ENCODE results near the gene S100A5. TPM values are rescaled to one million over a fixed set of nuclear protein-coding genes. Genes with fewer than 3 reads are reported as not detected.
"Not testable (repeated sequence)": the region's sequence is repeated elsewhere in the genome, so short reads cannot be mapped to it uniquely, and the experiment has no call there.

S100A5 gene
- total RNA-seq, 1 experiment from 2014 or later: not detected

- H3K27ac ChIP-seq (ENCODE audit: low read length): no peak overlapping the region
- H3K9me3 ChIP-seq (ENCODE audit: low read length): no peaks in the 10 kb centered on the region
- no peaks in the 10 kb centered on the region for H3K9me2 ChIP-seq (replicated peaks; ENCODE audit: insufficient read depth, low read length)
- no peaks in the 10 kb centered on the region for H3K79me2 ChIP-seq (ENCODE audit: low read length)
- H3K4me1 ChIP-seq (ENCODE audit: low read length): peaks cover 6% of the 10 kb centered on the region
- H3K4me2 ChIP-seq (ENCODE audit: low read depth, low read length, poor library complexity, severe bottlenecking): no peak overlapping the region
- H3K4me3 ChIP-seq (ENCODE audit: low read length): no peak overlapping the region
- no peak overlapping the region for H3K9ac ChIP-seq (ENCODE audit: low read length)
- DNase-seq: no peak
- H2AFZ ChIP-seq (ENCODE audit: low read length): no peak overlapping the region
- no peaks in the 10 kb centered on the region for H3K27me3 ChIP-seq (ENCODE audit: low read length)
- H3K36me3 ChIP-seq (ENCODE audit: insufficient read depth, low read length): no peaks in the 10 kb centered on the region
- no peaks in the 10 kb centered on the region for H4K20me1 ChIP-seq (ENCODE audit: insufficient read depth, low read depth, low read length)
Measured at GRCh38 chr1:153526132-153526543, 14.6 kb downstream of the S100A5 start.

- peaks cover 6% of the 10 kb centered on the region for H3K4me1 ChIP-seq (ENCODE audit: low read length)
- no peaks in the 10 kb centered on the region for H3K9me2 ChIP-seq (replicated peaks; ENCODE audit: insufficient read depth, low read length)
- no peak overlapping the region for H3K4me3 ChIP-seq (ENCODE audit: low read length)
- no peak for DNase-seq
- H3K79me2 ChIP-seq (ENCODE audit: low read length): no peaks in the 10 kb centered on the region
- no peak overlapping the region for H3K9ac ChIP-seq (ENCODE audit: low read length)
- H4K20me1 ChIP-seq (ENCODE audit: insufficient read depth, low read depth, low read length): no peaks in the 10 kb centered on the region
- H3K36me3 ChIP-seq (ENCODE audit: insufficient read depth, low read length): no peaks in the 10 kb centered on the region
- no peak overlapping the region for H2AFZ ChIP-seq (ENCODE audit: low read length)
- no peak overlapping the region for H3K4me2 ChIP-seq (ENCODE audit: low read depth, low read length, poor library complexity, severe bottlenecking)
- H3K27ac ChIP-seq (ENCODE audit: low read length): no peak overlapping the region
- H3K27me3 ChIP-seq (ENCODE audit: low read length): no peaks in the 10 kb centered on the region
- H3K9me3 ChIP-seq (ENCODE audit: low read length): no peaks in the 10 kb centered on the region
Measured at GRCh38 chr1:153525088-153525728, 15.5 kb downstream of the S100A5 start.

DNA sequence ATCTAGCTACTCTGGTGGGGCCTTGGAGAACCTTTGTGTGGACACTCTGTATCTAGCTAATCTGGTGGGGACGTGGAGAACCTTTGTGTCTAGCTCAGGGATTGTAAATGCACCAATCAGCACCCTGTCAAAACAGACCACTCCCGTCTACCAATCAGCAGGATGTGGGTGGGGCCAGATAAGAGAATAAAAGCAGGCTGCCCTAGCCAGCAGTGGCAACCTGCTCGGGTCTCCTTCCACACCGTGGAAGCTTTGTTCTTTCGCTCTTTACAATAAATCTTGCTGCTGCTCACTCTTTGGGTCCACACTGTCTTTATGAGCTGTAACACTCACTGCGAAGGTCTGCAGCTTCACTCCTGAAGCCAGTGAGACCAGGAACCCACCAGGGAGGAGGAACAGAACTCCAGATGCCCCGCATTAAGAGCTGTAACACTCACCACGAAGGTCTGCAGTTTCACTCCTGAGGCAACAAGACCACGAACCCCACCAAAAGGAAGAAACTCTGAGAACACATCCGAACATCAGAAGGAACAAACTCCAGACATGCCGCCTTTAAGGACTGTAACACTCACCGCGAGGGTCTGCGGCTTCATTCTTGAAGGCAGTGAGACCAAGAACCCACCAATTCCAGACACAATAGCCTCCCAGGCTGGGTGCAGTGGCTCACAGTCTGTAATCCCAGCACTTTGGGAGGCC, 18.2 kb downstream of the S100A5 start:
- DNase-seq; H3K27ac ChIP-seq (ENCODE audit: low read length): not testable (repeated sequence)

DNA sequence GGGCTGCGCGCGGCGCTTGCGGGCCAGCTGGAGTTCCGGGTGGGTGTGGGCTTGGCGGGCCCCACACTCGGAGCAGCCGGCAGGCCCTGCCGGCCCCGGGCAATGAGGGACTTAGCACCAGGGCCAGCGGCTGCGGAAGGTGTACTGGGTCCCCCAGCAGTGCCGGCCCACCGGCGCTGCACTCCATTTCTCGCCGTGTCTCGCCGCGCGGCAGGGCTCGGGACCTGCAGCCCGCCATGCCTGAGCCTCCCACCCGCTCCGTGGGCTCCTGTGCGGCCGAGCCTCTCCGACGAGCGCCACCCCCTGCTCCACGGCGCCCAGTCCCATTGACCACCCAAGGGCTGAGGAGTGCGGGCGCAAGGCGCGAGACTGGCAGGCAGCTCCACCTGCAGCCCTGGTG, 18.9 kb downstream of the S100A5 start:
- not testable (repeated sequence) for H3K9me3 ChIP-seq (ENCODE audit: low read length); DNase-seq; H4K20me1 ChIP-seq (ENCODE audit: insufficient read depth, low read depth, low read length); H3K4me1 ChIP-seq (ENCODE audit: low read length); H3K27ac ChIP-seq (ENCODE audit: low read length); H3K9me2 ChIP-seq (replicated peaks; ENCODE audit: insufficient read depth, low read length); H3K4me3 ChIP-seq (ENCODE audit: low read length); H3K36me3 ChIP-seq (ENCODE audit: insufficient read depth, low read length); H3K27me3 ChIP-seq (ENCODE audit: low read length); H3K9ac ChIP-seq (ENCODE audit: low read length); H3K4me2 ChIP-seq (ENCODE audit: low read depth, low read length, poor library complexity, severe bottlenecking); H3K79me2 ChIP-seq (ENCODE audit: low read length); H2AFZ ChIP-seq (ENCODE audit: low read length)

More for the DNA sequence above, 18.2 kb downstream of the S100A5 start:
- H3K4me1 ChIP-seq (ENCODE audit: low read length); H2AFZ ChIP-seq (ENCODE audit: low read length); H3K9ac ChIP-seq (ENCODE audit: low read length); H4K20me1 ChIP-seq (ENCODE audit: insufficient read depth, low read depth, low read length); H3K9me2 ChIP-seq (replicated peaks; ENCODE audit: insufficient read depth, low read length); H3K9me3 ChIP-seq (ENCODE audit: low read length); H3K36me3 ChIP-seq (ENCODE audit: insufficient read depth, low read length); H3K4me3 ChIP-seq (ENCODE audit: low read length); H3K27me3 ChIP-seq (ENCODE audit: low read length); H3K79me2 ChIP-seq (ENCODE audit: low read length); H3K4me2 ChIP-seq (ENCODE audit: low read depth, low read length, poor library complexity, severe bottlenecking): not testable (repeated sequence)

DNA sequence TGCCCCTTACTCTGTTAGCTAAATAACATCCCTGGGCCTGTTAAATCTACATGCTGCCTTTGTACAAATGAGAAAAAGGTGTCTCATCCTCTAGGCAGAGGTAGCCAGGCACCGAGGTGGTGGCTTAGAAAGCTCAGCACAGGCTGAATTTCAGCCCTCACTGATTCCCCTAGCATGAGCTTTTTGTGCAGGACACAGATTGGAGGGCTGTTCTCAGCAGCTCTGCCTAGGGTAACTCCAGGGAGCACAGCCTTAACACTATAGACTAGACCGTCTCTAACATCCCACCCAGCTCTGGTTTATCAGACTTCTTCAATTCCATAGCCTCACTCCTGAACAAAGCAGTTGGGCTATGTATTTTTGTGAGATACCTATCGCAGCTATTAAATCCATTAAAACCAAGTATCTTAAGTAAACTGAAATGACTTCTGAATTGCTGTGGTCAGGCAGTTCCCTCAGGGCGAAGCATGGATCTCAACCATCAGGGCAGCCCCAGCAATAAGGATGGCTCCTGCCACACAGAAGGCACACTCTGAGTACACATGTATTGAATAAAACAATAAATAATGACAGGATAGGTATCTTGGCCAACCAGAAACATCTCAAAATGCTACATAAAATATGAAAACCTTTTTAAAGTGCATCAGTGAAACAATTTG, 19.8 kb downstream of the S100A5 start:
- Histone ChIP-seq H3K36me3 (ENCODE audit: insufficient read depth, low read length) (no peaks in the 10 kb centered on the region), H3K9me2 (replicated peaks; ENCODE audit: insufficient read depth, low read length) (no peaks in the 10 kb centered on the region), H3K9ac (ENCODE audit: low read length) (no peak overlapping the region), H3K4me1 (ENCODE audit: low read length) (no peaks in the 10 kb centered on the region), H2AFZ (ENCODE audit: low read length) (no peak overlapping the region), H3K27me3 (ENCODE audit: low read length) (no peaks in the 10 kb centered on the region), H3K4me3 (ENCODE audit: low read length) (no peak overlapping the region), H4K20me1 (ENCODE audit: insufficient read depth, low read depth, low read length) (no peaks in the 10 kb centered on the region), H3K79me2 (ENCODE audit: low read length) (no peaks in the 10 kb centered on the region), H3K9me3 (ENCODE audit: low read length) (no peaks in the 10 kb centered on the region), H3K27ac (ENCODE audit: low read length) (no peak overlapping the region), H3K4me2 (ENCODE audit: low read depth, low read length, poor library complexity, severe bottlenecking) (no peak overlapping the region)
- no peak for DNase-seq

DNA sequence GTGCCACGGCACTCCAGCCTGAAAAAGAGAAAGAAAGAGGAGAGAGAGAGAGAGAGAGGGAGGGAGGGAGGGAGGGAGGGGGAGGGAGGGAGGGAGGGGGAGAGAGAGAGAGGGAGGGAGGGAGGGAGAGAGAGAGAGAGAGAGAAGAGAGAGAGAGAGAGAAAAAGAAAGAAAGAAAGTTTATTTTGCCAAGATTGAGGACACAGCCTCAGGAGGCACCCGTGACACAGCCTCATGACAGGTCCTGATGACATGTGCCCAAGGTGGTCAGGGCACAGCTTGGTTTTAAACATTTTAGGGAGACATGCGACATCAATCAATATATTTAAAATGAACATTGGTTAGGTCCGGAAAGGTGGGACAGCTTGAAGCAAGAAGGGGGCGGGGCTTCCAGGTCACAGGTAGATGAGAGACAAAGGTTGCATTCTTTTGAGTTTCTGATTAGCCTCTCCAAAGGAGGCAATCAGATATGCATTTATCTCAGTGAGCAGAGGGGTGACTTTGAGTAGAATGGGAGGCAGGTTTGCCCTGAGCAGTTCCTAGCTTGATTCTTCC, 20.5 kb downstream of the S100A5 start:
- not testable (repeated sequence) for H3K4me2 ChIP-seq (ENCODE audit: low read depth, low read length, poor library complexity, severe bottlenecking); H3K9ac ChIP-seq (ENCODE audit: low read length)

DNA sequence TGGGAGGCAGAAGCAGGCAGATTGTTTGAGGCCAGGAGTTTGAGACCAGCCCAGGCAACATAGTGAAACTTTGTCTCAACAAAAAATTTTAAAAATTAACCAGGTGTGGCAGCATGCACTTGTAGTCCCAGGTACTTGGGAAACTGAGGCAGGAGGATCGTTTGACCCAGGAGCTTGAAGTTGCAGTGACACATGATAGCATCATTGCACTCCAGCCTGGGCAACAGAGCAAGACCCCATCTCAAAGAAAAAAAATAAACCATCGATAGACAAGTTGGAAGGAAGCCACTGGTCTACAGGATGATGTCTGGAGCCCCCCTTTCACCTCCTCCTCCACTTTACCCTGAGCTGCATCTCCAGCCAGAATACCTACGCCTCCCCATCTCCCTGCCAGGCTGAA, 21.5 kb downstream of the S100A5 start:
- Histone ChIP-seq H3K36me3 (ENCODE audit: insufficient read depth, low read length) (no peaks in the 10 kb centered on the region), H3K9ac (ENCODE audit: low read length) (no peak overlapping the region), H3K4me3 (ENCODE audit: low read length) (no peak overlapping the region), H3K9me2 (replicated peaks; ENCODE audit: insufficient read depth, low read length) (no peaks in the 10 kb centered on the region), H2AFZ (ENCODE audit: low read length) (no peak overlapping the region), H3K4me1 (ENCODE audit: low read length) (no peaks in the 10 kb centered on the region), H3K27me3 (ENCODE audit: low read length) (no peaks in the 10 kb centered on the region), H3K4me2 (ENCODE audit: low read depth, low read length, poor library complexity, severe bottlenecking) (no peak overlapping the region), H3K9me3 (ENCODE audit: low read length) (no peaks in the 10 kb centered on the region), H3K79me2 (ENCODE audit: low read length) (no peaks in the 10 kb centered on the region), H3K27ac (ENCODE audit: low read length) (no peak overlapping the region), H4K20me1 (ENCODE audit: insufficient read depth, low read depth, low read length) (no peaks in the 10 kb centered on the region)
- DNase-seq: no peak

More for the DNA sequence above, 20.5 kb downstream of the S100A5 start:
- not testable (repeated sequence) for H2AFZ ChIP-seq (ENCODE audit: low read length); H3K4me3 ChIP-seq (ENCODE audit: low read length); H3K9me3 ChIP-seq (ENCODE audit: low read length); H3K79me2 ChIP-seq (ENCODE audit: low read length); H3K27ac ChIP-seq (ENCODE audit: low read length); H4K20me1 ChIP-seq (ENCODE audit: insufficient read depth, low read depth, low read length); DNase-seq; H3K27me3 ChIP-seq (ENCODE audit: low read length); H3K36me3 ChIP-seq (ENCODE audit: insufficient read depth, low read length); H3K4me1 ChIP-seq (ENCODE audit: low read length); H3K9me2 ChIP-seq (replicated peaks; ENCODE audit: insufficient read depth, low read length)

Measured in Karpas-422 (cell line).